Measurements from ENCODE around the gene UBE2J2.
A peak's percentile ranks its signal among the peaks of the same experiment; 100 is the strongest.
"Not testable (repeated sequence)": the region's sequence is repeated elsewhere in the genome, so short reads cannot be mapped to it uniquely, and the experiment has no call there.

UBE2J2 gene

GRCh38 chr1:1273512-1274298 is at the start of gene UBE2J2:
Gene UBE2J2 (minus strand): TSS chr1:1273854. CDS start chr1:1267992, 5,862 bp downstream.
- DNase-seq (ENCODE audit: low read depth): peak; percentile 67

- DNase-seq (ENCODE audit: low read depth): no peak
These were observed 49.3 kb upstream of the UBE2J2 start for GRCh38 chr1:1322952-1323351.

GRCh38 chr1:1322418-1322817 is 48.8 kb upstream of the UBE2J2 start:
- DNase-seq (ENCODE audit: low read depth): no peak

- no peak for DNase-seq (ENCODE audit: low read depth)
These were observed 47.8 kb upstream of the UBE2J2 start for GRCh38 chr1:1321477-1321876.

GRCh38 chr1:1320666-1321448 is 47.2 kb upstream of the UBE2J2 start:
- DNase-seq (ENCODE audit: low read depth): no peak

GRCh38 chr1:1319646-1319941 is 45.9 kb upstream of the UBE2J2 start:
- no peak for DNase-seq (ENCODE audit: low read depth)

GRCh38 chr1:1318777-1319645 is 45.4 kb upstream of the UBE2J2 start:
- DNase-seq (ENCODE audit: low read depth): no peak

GRCh38 chr1:1318131-1318652 is 44.5 kb upstream of the UBE2J2 start:
- DNase-seq (ENCODE audit: low read depth): peak; percentile 93

- DNase-seq (ENCODE audit: low read depth): no peak
These were observed 43.8 kb upstream of the UBE2J2 start for GRCh38 chr1:1317420-1317819.

GRCh38 chr1:1316199-1316598 is 42.5 kb upstream of the UBE2J2 start:
- DNase-seq (ENCODE audit: low read depth): not testable (repeated sequence)

- no peak for DNase-seq (ENCODE audit: low read depth)
These were observed 41.8 kb upstream of the UBE2J2 start for GRCh38 chr1:1315435-1315954.

GRCh38 chr1:1314678-1315335 is 41.2 kb upstream of the UBE2J2 start:
- no peak for DNase-seq (ENCODE audit: low read depth)

GRCh38 chr1:1314237-1314586 is 40.6 kb upstream of the UBE2J2 start:
- DNase-seq (ENCODE audit: low read depth): no peak

- DNase-seq (ENCODE audit: low read depth): no peak
These were observed 40.0 kb upstream of the UBE2J2 start for GRCh38 chr1:1313500-1314236.

GRCh38 chr1:1312450-1313314 is 39.0 kb upstream of the UBE2J2 start:
- no peak for DNase-seq (ENCODE audit: low read depth)

GRCh38 chr1:1311107-1312104 is 37.8 kb upstream of the UBE2J2 start:
- no peak for DNase-seq (ENCODE audit: low read depth)

- no peak for DNase-seq (ENCODE audit: low read depth)
These were observed 36.9 kb upstream of the UBE2J2 start for GRCh38 chr1:1310476-1311053.

- DNase-seq (ENCODE audit: low read depth): no peak
These were observed 36.4 kb upstream of the UBE2J2 start for GRCh38 chr1:1310109-1310385.
